Activated CD4-positive, alpha-beta T cell treated with anti-CD3 and anti-CD28 coated beads, Interleukin-2, amount 50 U/mL, for 48 hours (primary cell): ENCODE measurements around the gene PFKFB3.
"Not testable (repeated sequence)": the region's sequence is repeated elsewhere in the genome, so short reads cannot be mapped to it uniquely, and the experiment has no call there.

ENCODE experiments used
- DNase-seq, 2 experiments: peaks; one replicate each; pipeline ENCODE4 v3.0.0-alpha.2; 2020

PFKFB3 gene

DNA sequence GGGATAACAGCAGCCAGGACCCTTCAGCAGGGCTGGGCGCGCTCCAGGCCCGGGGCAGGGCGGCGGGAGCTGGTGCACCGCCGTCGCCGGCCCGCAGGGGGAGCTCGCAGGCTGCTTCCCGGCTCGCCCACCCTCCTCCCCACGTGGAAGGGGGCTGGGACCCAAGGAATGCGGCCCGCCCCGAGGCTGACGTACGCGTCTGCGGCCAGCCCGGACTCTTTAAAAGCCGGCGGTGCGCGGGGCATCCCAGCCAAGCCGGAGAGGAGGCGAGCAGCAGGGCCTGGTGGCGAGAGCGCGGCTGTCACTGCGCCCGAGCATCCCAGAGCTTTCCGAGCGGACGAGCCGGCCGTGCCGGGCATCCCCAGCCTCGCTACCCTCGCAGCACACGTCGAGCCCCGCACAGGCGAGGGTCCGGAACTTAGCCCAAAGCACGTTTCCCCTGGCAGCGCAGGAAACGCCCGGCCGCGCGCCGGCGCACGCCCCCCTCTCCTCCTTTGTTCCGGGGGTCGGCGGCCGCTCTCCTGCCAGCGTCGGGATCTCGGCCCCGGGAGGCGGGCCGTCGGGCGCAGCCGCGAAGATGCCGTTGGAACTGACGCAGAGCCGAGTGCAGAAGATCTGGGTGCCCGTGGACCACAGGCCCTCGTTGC is at the start of gene PFKFB3:
Gene PFKFB3, plus strand, starts transcription at position 249 of the 647 bp plus-strand sequence. Its CDS starts 329 bp downstream, at position 578.
- peak; percentile 96 to 97 for DNase-seq

DNA sequence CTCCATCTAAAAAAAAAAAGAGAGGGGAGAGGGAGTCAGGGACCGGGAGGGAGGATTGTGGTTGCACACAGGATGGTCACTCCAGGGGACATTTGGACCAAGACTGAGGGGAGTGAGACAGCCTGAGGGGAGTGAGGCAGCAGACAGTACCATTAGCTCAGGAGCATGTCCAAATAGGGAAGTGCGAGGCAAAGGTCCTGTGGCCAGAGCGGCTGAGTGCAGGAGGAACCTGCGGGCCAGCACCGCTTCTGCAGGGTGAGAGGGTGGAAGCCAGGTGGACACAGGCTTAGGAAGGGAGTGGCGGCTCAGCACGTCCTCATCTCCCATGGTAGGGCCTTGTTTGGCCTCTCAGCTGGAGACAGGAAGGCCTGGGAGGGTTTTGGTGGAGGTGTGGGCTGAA is 48.9 kb upstream of the PFKFB3 start:
- DNase-seq = no peak

- no peak for DNase-seq
These were observed 48.2 kb upstream of the PFKFB3 start for GRCh38 chr10:6154566-6154965.

- DNase-seq = no peak
These were observed 44.5 kb upstream of the PFKFB3 start for GRCh38 chr10:6158276-6158675.

DNA sequence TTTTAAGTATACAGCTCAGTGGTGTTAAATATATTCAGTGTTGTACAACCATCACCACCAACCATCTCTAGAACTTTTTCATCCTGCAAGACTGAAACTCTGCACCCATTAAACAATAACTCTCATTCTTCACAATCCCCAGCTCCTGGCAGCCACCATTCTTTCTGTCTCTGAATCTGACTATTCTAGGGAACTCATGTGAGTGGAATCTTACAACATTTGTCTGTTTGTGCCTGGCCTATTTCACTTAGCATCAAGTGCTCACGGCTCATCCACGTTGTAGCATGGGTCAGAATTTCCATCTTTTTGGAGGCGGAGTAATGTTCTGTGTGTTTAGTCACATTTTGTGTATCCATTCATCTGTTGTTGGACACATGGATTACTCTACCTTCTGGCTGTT is 40.8 kb upstream of the PFKFB3 start:
- no peak for DNase-seq

DNA sequence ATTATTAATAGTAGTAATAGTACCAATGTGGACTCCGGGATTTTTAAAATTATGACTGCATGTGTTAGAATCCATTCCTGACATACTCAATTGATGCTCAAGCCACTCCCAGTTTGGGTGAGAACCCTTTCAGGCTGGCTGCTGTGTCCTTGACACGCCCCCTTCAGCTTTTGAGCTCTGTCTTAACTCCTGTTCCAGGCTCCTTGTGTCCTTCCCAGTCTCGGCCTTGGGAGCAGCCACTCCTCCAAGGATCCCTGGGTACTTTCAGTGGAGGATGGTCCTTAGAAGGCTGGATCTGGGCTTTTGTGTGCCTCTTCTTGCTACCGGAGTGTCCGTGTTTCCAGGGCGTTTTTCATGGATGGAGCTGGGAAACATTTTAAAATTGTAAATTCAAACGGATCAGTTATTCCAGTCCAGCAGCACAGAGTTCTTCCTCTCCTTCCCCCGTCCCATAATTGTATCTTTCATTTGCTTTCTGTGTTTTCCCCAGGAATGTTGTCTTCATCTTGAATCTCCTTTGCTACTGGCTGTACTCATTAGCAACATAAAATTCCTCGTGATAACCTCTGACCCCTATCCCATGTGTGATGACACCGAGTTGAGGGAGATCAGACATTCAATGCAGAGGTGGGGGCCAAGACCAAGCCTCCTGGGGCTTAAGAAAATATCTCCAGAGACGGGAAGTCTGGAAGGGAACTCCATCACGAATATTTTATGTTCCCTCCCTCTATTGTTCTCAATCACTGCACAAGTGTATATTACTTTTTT is 40.0 kb upstream of the PFKFB3 start:
- no peak for DNase-seq

DNA sequence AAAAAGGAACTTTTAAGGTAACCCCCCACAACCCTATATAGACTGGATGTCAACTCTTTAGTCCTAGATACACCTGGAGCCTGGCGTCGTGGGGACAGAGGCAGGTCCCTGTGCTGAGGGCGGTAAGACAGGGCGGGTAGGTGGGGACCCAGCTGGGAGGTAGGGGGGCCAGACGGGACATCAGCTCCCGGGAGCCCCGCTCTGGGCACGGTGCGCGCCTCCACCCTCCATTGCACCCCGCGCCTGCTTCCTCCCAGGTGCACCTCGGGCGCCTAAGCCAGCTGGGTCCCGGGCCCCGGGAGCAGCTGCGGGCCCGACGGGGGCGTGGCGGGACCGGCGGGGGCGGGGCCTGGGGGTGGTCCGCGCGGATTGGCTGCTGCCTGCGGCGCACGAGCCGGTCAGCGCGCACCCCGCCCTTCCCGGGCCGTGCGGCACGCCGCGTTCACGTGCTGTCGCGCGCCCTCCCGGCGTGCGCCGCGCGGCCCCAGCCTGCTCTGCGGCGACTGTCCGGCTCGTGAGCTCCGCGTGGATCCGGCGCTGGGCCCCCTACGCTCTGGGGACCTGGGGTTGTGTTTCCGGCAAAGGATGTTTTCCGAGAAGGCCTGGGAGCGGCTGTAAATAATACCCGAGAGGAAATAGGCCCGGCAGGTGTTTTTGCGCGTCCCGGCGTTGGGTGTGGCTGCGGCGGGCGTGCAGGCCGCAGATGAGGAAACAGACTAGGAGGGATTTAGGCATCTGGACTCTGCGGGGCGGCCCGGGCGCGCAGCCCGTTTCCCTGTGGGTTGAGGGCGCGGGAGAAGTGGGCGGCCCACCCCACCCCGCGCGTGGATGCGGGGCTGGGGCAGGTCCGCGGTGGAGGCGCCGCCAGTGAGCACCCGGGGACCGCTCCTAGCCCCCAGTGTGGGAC is 39.1 kb upstream of the PFKFB3 start:
- DNase-seq = peak; percentile 92

- DNase-seq = no peak
These were observed 38.2 kb upstream of the PFKFB3 start for GRCh38 chr10:6164271-6165095.

- DNase-seq = no peak
These were observed 37.5 kb upstream of the PFKFB3 start for GRCh38 chr10:6165221-6165725.

DNA sequence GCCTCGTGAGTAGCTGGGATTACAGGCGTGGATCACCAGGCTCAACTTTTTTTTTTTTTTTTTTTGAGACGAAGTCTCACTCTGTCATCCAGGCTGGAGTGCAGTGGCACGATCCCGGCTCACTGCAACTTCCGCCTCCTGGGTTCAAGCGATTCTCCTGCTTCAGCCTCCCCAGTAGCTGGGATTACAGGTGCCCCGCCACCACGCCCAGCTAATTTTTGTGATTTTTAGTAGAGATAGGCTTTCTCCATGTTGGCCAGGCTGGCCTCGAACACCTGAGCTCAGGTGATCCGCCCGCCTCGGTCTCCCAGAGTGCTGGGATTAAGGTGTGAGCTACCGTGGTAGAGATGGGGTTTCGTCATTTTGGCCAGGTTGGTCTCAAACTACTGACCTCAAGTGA is 36.8 kb upstream of the PFKFB3 start:
- not testable (repeated sequence) for DNase-seq

GRCh38 chr10:6167456-6167855 is 35.3 kb upstream of the PFKFB3 start:
- no peak for DNase-seq

DNA sequence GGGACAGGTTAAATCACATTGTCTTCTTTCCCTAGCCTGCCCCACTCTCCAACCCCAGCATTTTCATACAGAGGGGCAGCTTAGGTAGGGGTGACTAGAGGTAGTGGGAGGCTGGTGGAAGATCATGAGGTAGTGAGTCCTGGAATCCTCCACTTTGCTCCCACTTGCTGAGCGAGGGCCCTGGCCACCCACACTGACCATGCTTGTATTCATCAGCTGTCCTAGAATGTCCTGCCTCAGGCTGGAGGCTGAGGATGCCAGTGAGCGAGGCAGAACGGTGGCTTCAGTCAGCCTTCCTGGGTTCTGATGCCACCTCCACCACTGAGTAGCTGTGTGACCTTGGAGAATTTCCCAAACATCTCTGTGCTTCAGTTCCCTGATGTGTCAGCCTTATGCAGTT is 34.6 kb upstream of the PFKFB3 start:
- DNase-seq = no peak

DNA sequence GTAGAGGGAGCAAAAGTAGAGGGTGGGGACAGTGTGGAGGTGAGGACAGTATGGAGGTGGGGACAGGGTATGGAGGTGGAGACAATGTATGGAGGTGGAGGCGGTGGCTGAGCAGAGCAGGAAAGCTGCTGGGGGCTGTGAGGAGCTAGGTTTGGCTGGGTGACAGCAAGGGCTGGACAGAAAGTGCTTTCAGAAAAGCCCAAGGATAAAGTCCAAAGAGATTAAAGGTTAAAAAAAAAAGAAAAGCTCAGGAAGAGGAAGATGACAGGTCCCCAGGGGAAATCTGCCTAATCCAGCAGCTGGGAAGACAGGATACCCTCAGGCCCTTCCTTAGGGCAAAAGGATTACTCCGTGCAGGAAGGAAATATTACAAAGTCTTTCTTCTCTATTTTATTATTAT is 32.1 kb upstream of the PFKFB3 start:
- no peak for DNase-seq

GRCh38 chr10:6171881-6172695 is 30.6 kb upstream of the PFKFB3 start:
- DNase-seq = peak; percentile 37 to 58

DNA sequence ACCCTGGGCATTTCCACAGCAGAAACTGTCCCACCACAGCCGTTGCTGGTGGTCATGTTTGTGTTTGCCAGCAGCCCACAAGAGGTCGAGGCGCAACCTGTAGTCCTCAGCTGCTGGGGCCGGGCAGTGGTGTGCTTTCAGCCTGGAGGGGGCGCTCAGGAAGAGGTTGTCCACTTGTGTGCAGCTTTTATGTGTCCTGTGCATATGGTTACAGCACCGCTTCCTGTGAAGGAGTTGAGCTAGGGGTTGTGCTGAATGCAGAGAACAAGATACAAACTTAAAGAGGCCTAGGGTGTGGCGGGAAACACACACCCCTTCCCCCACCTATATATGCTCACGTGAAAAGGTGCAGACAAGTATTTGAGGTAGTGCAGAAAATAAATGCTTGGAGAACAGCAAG is 29.5 kb upstream of the PFKFB3 start:
- DNase-seq = peak; percentile 62 to 75

DNA sequence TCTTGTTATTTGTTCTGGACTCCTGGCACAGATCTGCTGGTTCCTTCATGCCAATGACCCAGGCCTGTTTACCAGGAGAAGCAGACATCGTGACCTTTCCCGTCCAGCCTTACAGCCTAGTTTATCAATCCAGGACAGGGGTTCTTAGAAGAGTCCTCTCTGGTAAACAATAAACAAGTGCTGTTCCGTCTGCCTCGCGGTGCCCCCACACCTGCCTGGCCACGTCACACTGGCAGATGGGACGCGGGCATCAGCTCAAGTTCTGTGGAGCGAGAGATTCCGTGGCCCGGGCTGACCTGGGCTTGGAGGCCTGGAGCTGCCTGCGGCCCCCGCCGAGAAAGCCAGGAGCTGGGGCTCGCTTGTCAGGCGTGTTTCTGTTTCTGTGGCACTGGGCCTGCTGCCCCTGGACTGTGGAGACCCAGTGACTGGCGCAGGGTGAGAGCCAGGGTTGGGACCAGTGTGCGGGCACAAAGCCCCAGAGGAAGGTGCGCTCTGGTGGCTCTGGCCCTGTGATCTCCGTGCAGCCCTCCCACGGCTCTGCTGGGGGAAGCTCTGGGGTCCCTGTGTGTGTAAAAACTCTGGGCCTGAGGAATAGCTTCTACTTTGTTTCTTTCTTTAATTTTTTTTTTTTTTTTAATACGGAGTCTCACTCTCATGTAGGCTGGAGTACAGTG is 28.4 kb upstream of the PFKFB3 start:
- DNase-seq = no peak

GRCh38 chr10:6175329-6176055 is 27.2 kb upstream of the PFKFB3 start:
- DNase-seq = no peak

DNA sequence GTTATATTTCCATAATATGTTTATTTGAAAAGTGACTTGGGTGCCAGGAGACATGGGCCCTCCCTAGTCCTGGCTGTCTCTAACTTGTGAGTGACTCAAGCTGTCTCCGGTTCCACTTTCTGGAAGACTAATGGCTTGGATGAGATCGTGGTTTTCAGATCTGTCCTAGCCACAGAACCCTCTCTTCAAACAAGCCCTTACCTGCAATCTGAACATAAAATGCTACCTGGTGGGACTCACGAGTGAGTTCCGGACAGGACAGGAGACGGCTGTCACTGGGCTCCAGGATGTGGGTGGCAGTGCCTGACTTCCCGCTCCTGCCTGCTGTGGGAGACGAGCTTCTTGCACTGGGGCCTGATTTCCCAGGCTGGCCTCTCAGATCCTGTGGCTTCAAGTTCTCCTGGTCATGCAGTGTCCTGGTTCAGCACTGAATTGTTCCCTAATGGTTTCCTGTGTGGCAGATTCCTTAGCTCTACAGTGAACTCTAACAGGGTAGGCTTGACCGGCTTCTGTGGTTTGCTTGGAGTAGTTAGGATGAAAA is 26.0 kb upstream of the PFKFB3 start:
- DNase-seq = no peak

DNA sequence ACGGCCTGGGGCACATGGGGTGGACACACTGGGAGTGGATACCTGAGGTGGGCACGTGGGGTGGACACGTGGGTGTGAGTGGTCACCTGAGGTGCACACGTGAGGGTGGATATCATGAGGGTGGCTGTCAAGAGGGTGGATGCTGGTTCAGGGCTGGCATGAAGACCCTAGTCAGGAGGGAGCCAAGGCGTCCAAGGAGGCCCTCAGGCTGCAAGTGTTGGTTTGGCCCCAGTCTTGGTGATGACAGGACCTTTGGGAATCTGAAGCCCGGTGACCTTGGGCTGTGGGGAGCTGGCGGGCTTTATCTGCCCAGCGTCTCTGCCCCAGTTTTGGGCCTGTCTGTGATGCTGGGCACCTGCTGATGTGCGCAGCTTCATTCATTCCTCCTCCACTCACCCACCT is 24.9 kb upstream of the PFKFB3 start:
- DNase-seq = no peak

DNA sequence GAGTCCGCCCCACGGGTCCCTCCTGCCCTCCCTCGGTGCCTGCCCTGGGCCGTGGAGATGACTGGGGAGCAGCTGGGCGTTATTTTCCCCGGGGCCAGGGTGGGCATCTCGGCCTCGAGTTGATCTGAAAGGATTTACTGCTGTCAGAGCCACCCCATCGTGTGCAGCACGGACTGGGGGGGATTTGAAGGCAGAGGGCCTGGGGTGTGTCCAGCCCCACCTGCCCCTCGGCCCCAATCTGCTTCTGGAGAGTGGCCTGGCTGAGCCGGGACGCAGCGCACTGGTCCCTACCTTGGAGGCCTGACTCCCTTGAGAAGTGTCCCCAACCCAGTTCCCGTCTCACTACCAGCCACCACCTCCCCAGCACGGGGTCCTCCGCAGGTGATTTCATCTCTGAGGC is 24.2 kb upstream of the PFKFB3 start:
- DNase-seq = no peak
